HG03457 (cell line): ENCODE measurements around the gene THRA.

Experiments used
- ATAC-seq: cut with Tn5 transposase; IDR thresholded peaks from one replicate; pipeline ENCODE4 v1.9.1; 2021; ENCODE audit warnings: moderate number of reproducible peaks; ENCODE audit not compliant: unreplicated experiment

Gene THRA

GRCh38 chr17:40079545-40079944 is 16.8 kb downstream of the THRA start:
- no peak for ATAC-seq

GRCh38 chr17:40084477-40084876 is 21.7 kb downstream of the THRA start:
- ATAC-seq: no peak

- no peak for ATAC-seq
Observed at GRCh38 chr17:40086150-40087044, 23.6 kb downstream of the THRA start.

- no peak for ATAC-seq
Observed at GRCh38 chr17:40087049-40087794, 24.5 kb downstream of the THRA start.

- no peak for ATAC-seq
Observed at GRCh38 chr17:40087903-40088718, 25.3 kb downstream of the THRA start.

GRCh38 chr17:40089077-40089895 is 26.5 kb downstream of the THRA start:
- no peak for ATAC-seq

- ATAC-seq: no peak
Observed at GRCh38 chr17:40090237-40091119, 27.7 kb downstream of the THRA start.

- no peak for ATAC-seq
Observed at GRCh38 chr17:40091691-40092397, 29.1 kb downstream of the THRA start.

- no peak for ATAC-seq
Observed at GRCh38 chr17:40092581-40092980, 29.8 kb downstream of the THRA start.

GRCh38 chr17:40093005-40093579 is 30.3 kb downstream of the THRA start:
- ATAC-seq: no peak

GRCh38 chr17:40093580-40094201 is 30.9 kb downstream of the THRA start:
- no peak for ATAC-seq

- no peak for ATAC-seq
Observed at GRCh38 chr17:40094874-40095273, 32.1 kb downstream of the THRA start.

GRCh38 chr17:40095351-40095943 is 32.7 kb downstream of the THRA start:
- no peak for ATAC-seq

- ATAC-seq: peak; percentile 47
Observed at GRCh38 chr17:40095944-40096791, 33.4 kb downstream of the THRA start.

GRCh38 chr17:40097087-40097486 is 34.3 kb downstream of the THRA start:
- no peak for ATAC-seq

- ATAC-seq: no peak
Observed at GRCh38 chr17:40097931-40098845, 35.4 kb downstream of the THRA start.
